Calu3 (cell line): ENCODE results near the gene TLX1. TPM values are rescaled to one million over a fixed set of nuclear protein-coding genes. Genes with fewer than 3 reads are reported as not detected.

Source experiments
- BruUV-seq: library from RNA; stranded (reverse); fragments of 400-500 nt; replicated peaks from 2 replicates; lab custom pipeline; 2021; lab: Mats Ljungman, UMichigan
- CTCF ChIA-PET: fragments of 300-600 bp; sonication (Branson Sonifier 250); formaldehyde crosslinking; loops from one replicate; lab custom pipeline; 2022; ENCODE audit warnings: antibody characterized with exemption; lab: Charles Lee
- DNase-seq: peaks from one replicate; pipeline ENCODE4 v3.0.0; 2022
- H3K27ac Mint-ChIP-seq: one replicate; pipeline ENCODE4 v1.8.0; 2022; ENCODE audit warnings: mixed read lengths; ENCODE audit not compliant: unreplicated experiment
- H3K27me3 Mint-ChIP-seq: one replicate; pipeline ENCODE4 v1.8.0; 2022; ENCODE audit warnings: mixed read lengths; ENCODE audit not compliant: unreplicated experiment
- H3K36me3 Mint-ChIP-seq: one replicate; pipeline ENCODE4 v1.8.0; 2022; ENCODE audit warnings: mild to moderate bottlenecking, moderate library complexity, mixed read lengths; ENCODE audit not compliant: insufficient read depth, unreplicated experiment
- H3K4me1 Mint-ChIP-seq: one replicate; pipeline ENCODE4 v1.8.0; 2022; ENCODE audit warnings: mild to moderate bottlenecking, low read depth, mixed read lengths; ENCODE audit not compliant: unreplicated experiment
- H3K4me3 Mint-ChIP-seq: one replicate; pipeline ENCODE4 v1.8.0; 2022; ENCODE audit warnings: mild to moderate bottlenecking, low read depth, moderate library complexity, mixed read lengths; ENCODE audit not compliant: unreplicated experiment
- H3K9me3 Mint-ChIP-seq: one replicate; pipeline ENCODE4 v1.8.0; 2022; ENCODE audit warnings: low read depth, mixed read lengths; ENCODE audit not compliant: unreplicated experiment
- CTCF ChIP-seq: fragments of 200-600 bp; IDR thresholded peaks from one replicate; pipeline ENCODE4 v1.8.0; 2022; ENCODE audit warnings: antibody characterized with exemption; ENCODE audit not compliant: unreplicated experiment
- intact Hi-C: fragments of 100-400 bp; cut with micrococcal nuclease; formaldehyde crosslinking; loops from one replicate; pipeline ENCODE4 v1.10.0; 2022; ENCODE audit not compliant: unreplicated experiment
- total RNA-seq: library from RNA; stranded (reverse); gene quantifications from 2 replicates; pipeline ENCODE4 v1.2.3, GENCODE V29; 2022

Gene TLX1
- total RNA-seq, 1 experiment from 2014 or later, result not detected

DNA sequence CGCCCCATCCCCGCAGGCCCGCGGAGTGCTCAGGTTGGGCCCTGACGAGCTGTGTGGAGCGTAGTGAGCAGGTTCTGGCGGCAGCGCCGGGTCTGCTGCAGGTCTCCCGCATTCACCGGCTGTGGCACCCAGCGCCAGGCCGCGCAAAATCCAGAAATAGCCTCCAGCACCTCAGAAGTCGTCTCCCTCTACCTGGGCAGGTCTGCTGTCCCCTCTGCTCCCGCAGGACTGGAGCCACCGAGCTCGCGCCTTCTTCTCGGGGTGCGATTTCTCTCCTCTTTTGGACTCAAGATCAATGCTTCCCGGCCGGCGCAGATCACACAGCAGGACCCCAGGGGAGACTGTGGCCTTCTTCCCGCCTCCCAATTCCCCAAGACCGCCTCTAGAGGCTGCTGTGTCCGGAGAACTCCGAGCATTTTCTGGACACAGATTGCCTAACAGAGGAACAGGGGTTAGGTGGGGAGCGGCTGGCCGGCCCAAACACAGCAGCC, 8.4 kb downstream of the TLX1 start:
- Mint-ChIP-seq H3K9me3 (no peaks in the 10 kb centered on the region), H3K27ac (no peak overlapping the region), H3K36me3 (no peaks in the 10 kb centered on the region), H3K27me3 (peaks cover 61% of the 10 kb centered on the region), H3K4me3 (no peak overlapping the region), H3K4me1 (peaks cover 11% of the 10 kb centered on the region)
- intact Hi-C loops, result no loop called here
- CTCF ChIA-PET, result no interaction called here
- DNase-seq, result no peak
- peak; percentile 12 for TF ChIP-seq CTCF
- BruUV-seq, result no TSS peak

DNA sequence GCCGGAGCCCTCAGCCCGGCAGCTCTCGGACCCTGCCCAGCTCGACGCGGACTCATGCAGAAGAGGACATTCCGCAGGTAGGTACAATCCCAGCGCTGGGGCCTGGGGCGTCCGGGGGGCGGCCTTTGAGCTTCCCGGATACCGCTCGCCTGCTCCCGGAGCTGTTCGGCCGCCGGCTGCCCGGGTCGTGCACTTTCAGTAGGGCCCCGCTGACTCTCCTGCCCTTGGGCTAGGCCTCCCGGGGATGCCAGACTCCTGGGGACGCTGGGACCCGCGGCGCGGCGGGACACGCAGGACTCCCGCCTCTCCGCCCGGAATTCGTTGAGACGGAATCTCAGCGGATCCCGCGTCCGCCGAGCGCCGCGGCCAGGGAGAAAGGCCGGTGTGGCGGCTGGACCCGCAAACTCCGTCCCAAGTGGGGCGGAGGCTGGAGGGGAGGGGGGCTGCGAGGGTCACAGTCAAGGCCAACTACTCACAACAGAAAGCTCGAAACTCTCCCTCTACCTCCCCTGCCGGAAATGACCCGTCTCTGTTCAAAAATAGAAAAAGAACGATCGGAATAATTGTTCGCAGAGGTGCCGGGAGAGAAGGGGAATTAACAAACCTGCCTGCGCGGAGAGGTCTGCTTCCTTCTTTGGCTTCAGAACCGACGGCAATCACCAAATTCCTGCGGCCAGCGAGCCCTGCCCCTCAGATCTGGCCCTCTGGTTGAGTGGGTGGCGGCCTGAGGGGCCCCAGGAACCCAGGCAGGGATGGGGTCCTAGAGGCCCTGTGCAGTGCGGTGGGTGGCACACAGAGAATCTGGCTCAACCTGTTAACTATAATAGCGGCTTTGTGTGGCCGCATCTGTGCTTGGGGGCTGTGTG, 9.2 kb downstream of the TLX1 start:
- BruUV-seq, result no TSS peak
- Mint-ChIP-seq H3K27me3 (peaks cover 65% of the 10 kb centered on the region), H3K4me3 (no peak overlapping the region), H3K36me3 (no peaks in the 10 kb centered on the region), H3K9me3 (no peaks in the 10 kb centered on the region), H3K4me1 (peaks cover 11% of the 10 kb centered on the region), H3K27ac (no peak overlapping the region)
- CTCF ChIA-PET, result interaction anchor here (0.6 to 2.2 kb wide), 3 partner anchors 44 to 894 kb away, joined by 4 to 116 read pairs (median 8); no protein-coding TSS in a partner anchor
- DNase-seq, result no peak
- intact Hi-C loops, result no loop called here
- no peak for TF ChIP-seq CTCF

- Mint-ChIP-seq H3K4me1 (peaks cover 11% of the 10 kb centered on the region), H3K36me3 (no peaks in the 10 kb centered on the region), H3K27me3 (peaks cover 62% of the 10 kb centered on the region), H3K27ac (no peak overlapping the region), H3K9me3 (no peaks in the 10 kb centered on the region), H3K4me3 (no peak overlapping the region)
- DNase-seq, result no peak
- intact Hi-C loops, result no loop called here
- no peak for TF ChIP-seq CTCF
- BruUV-seq, result no TSS peak
- CTCF ChIA-PET, result interaction anchor here (1.0 to 2.2 kb wide), 4 partner anchors 13 to 81 kb away, joined by 3 to 116 read pairs (median 9); no protein-coding TSS in a partner anchor
Measured at GRCh38 chr10:101140950-101141615, 10.0 kb downstream of the TLX1 start.
